Mesendoderm (in vitro differentiated cells): Measurements from ENCODE around the gene SLC25A30.

ENCODE experiments used
- DNase-seq: peaks from one replicate; pipeline ENCODE4 v3.0.0; 2013
- H2AK5ac ChIP-seq: 2 replicates; pipeline ENCODE4 v1.6.1; 2013; ENCODE audit warnings: low read length, inconsistent platforms
- H2BK120ac ChIP-seq: 2 replicates; pipeline ENCODE4 v1.6.1; 2013; ENCODE audit warnings: low read depth, mild to moderate bottlenecking, low read length, moderate library complexity, mixed read lengths
- H2BK15ac ChIP-seq: replicated peaks from 2 replicates; pipeline ENCODE4 v1.6.1; 2013; ENCODE audit warnings: low read depth, mild to moderate bottlenecking, moderate library complexity
- H2BK5ac ChIP-seq: 2 replicates; pipeline ENCODE4 v1.6.1; 2013; ENCODE audit warnings: low read length, inconsistent platforms
- H3K18ac ChIP-seq: 2 replicates; pipeline ENCODE4 v1.6.1; 2013; ENCODE audit warnings: mild to moderate bottlenecking, low read length, mixed read lengths
- H3K23ac ChIP-seq: one replicate; pipeline ENCODE4 v1.6.1; 2013; ENCODE audit warnings: low read length
- H3K27ac ChIP-seq: 2 replicates; pipeline ENCODE4 v1.5.1; 2013; ENCODE audit warnings: low read depth, mild to moderate bottlenecking, inconsistent platforms, low read length, moderate library complexity
- H3K27me3 ChIP-seq: 2 replicates; pipeline ENCODE4 v1.6.1; 2013; ENCODE audit warnings: low read length, control low read depth, mild to moderate bottlenecking, inconsistent platforms; ENCODE audit not compliant: insufficient read depth, poor library complexity
- H3K36me3 ChIP-seq: 2 replicates; pipeline ENCODE4 v1.6.1; 2013; ENCODE audit warnings: low read length, inconsistent platforms; ENCODE audit not compliant: control insufficient read depth, insufficient read depth
- H3K4ac ChIP-seq: one replicate; pipeline ENCODE4 v1.6.1; 2013; ENCODE audit warnings: low read depth, mild to moderate bottlenecking, low read length, moderate library complexity
- H3K4me1 ChIP-seq: 2 replicates; pipeline ENCODE4 v1.6.1; 2013; ENCODE audit warnings: low read depth, low read length, inconsistent platforms; ENCODE audit not compliant: control insufficient read depth
- H3K4me2 ChIP-seq: 2 replicates; pipeline ENCODE4 v1.6.1; 2013; ENCODE audit warnings: low read length
- H3K4me3 ChIP-seq: 2 replicates; pipeline ENCODE4 v1.5.1; 2013; ENCODE audit warnings: mild to moderate bottlenecking, low read length
- H3K56ac ChIP-seq: one replicate; pipeline ENCODE4 v1.6.1; 2013; ENCODE audit warnings: low read length
- H3K79me1 ChIP-seq: 2 replicates; pipeline ENCODE4 v1.6.1; 2013; ENCODE audit warnings: low read length, inconsistent platforms
- H3K79me2 ChIP-seq: 2 replicates; pipeline ENCODE4 v1.6.1; 2013; ENCODE audit warnings: mild to moderate bottlenecking, low read length; ENCODE audit not compliant: control insufficient read depth, insufficient read depth
- H3K9ac ChIP-seq: 2 replicates; pipeline ENCODE4 v1.6.1; 2013; ENCODE audit warnings: low read length, inconsistent platforms
- H4K5ac ChIP-seq: one replicate; pipeline ENCODE4 v1.6.1; 2013; ENCODE audit warnings: low read length
- H4K8ac ChIP-seq: one replicate; pipeline ENCODE4 v1.6.1; 2013; ENCODE audit warnings: low read depth, mild to moderate bottlenecking, control low read depth, low read length, moderate library complexity
- WGBS: extraction: QIAGEN DNeasy Blood & Tissue Kit; methylation state at CpG from one replicate; pipeline ENCODE4 v1.1.7; 2013; ENCODE audit warnings: low lambda C conversion rate, missing lambda C conversion rate; ENCODE audit not compliant: insufficient coverage; ENCODE audit errors: extremely low coverage; 5-methylcytosine and 5-hydroxymethylcytosine counted together

The SLC25A30 gene

GRCh38 chr13:45441633-45442032 lies 23.5 kb upstream of the SLC25A30 start:
- no peak overlapping the region for H3K27ac ChIP-seq

GRCh38 chr13:45439781-45440462 lies 21.7 kb upstream of the SLC25A30 start:
- Histone ChIP-seq H3K9ac (no peak overlapping the region), H3K4me1 (no peaks in the 10 kb centered on the region), H2BK15ac (no peak overlapping the region), H2AK5ac (no peak overlapping the region), H3K79me1 (no peaks in the 10 kb centered on the region), H2BK120ac (no peak overlapping the region), H2BK5ac (no peak overlapping the region), H3K79me2 (no peaks in the 10 kb centered on the region), H4K5ac (no peak overlapping the region), H3K56ac (no peak overlapping the region), H3K4me2 (no peak overlapping the region), H3K4me3 (no peak overlapping the region), H3K27me3 (no peaks in the 10 kb centered on the region), H4K8ac (no peak overlapping the region), H3K23ac (no peak overlapping the region), H3K36me3 (no peaks in the 10 kb centered on the region), H3K4ac (no peak overlapping the region), H3K18ac (no peak overlapping the region), H3K27ac (no peak overlapping the region)
- no peak for DNase-seq
- WGBS: no CpG with 5 or more reads among the region's 3 CpGs

More at GRCh38 chr13:45441633-45442032, 23.5 kb upstream of the SLC25A30 start:
- no peak overlapping the region for H3K4ac ChIP-seq
- no peak overlapping the region for H4K5ac ChIP-seq
- H3K79me2 ChIP-seq: no peaks in the 10 kb centered on the region
- H3K18ac ChIP-seq: no peak overlapping the region
- H2BK15ac ChIP-seq: no peak overlapping the region
- H3K4me1 ChIP-seq: no peaks in the 10 kb centered on the region
- no peak overlapping the region for H3K9ac ChIP-seq
- no CpG with 5 or more reads among the region's 2 CpGs for WGBS
- DNase-seq: no peak
- H3K56ac ChIP-seq: no peak overlapping the region
- no peaks in the 10 kb centered on the region for H3K79me1 ChIP-seq
- no peak overlapping the region for H2BK5ac ChIP-seq
- H4K8ac ChIP-seq: no peak overlapping the region
- no peaks in the 10 kb centered on the region for H3K36me3 ChIP-seq
- no peak overlapping the region for H2AK5ac ChIP-seq
- no peak overlapping the region for H3K23ac ChIP-seq
- no peak overlapping the region for H3K4me2 ChIP-seq
- no peak overlapping the region for H2BK120ac ChIP-seq
- H3K4me3 ChIP-seq: no peak overlapping the region
- H3K27me3 ChIP-seq: no peaks in the 10 kb centered on the region

GRCh38 chr13:45439008-45439407 lies 20.8 kb upstream of the SLC25A30 start:
- no peak overlapping the region for H3K4ac ChIP-seq
- H3K79me1 ChIP-seq: no peaks in the 10 kb centered on the region
- H3K4me2 ChIP-seq: no peak overlapping the region
- H2AK5ac ChIP-seq: no peak overlapping the region
- H2BK5ac ChIP-seq: no peak overlapping the region
- H2BK15ac ChIP-seq: no peak overlapping the region
- DNase-seq: no peak
- no peak overlapping the region for H3K27ac ChIP-seq
- WGBS: no CpG with 5 or more reads among the region's 4 CpGs
- H2BK120ac ChIP-seq: no peak overlapping the region
- no peak overlapping the region for H3K4me3 ChIP-seq
- H3K23ac ChIP-seq: no peak overlapping the region
- no peak overlapping the region for H4K5ac ChIP-seq
- no peak overlapping the region for H3K9ac ChIP-seq
- H4K8ac ChIP-seq: no peak overlapping the region
- H3K79me2 ChIP-seq: no peaks in the 10 kb centered on the region
- H3K56ac ChIP-seq: no peak overlapping the region
- H3K18ac ChIP-seq: no peak overlapping the region
- no peaks in the 10 kb centered on the region for H3K36me3 ChIP-seq
- H3K27me3 ChIP-seq: no peaks in the 10 kb centered on the region
- H3K4me1 ChIP-seq: no peaks in the 10 kb centered on the region

- H3K79me2 ChIP-seq: no peaks in the 10 kb centered on the region
- no peak overlapping the region for H4K5ac ChIP-seq
- no peaks in the 10 kb centered on the region for H3K79me1 ChIP-seq
- H4K8ac ChIP-seq: no peak overlapping the region
- no peak for DNase-seq
- no peak overlapping the region for H3K18ac ChIP-seq
- H3K36me3 ChIP-seq: no peaks in the 10 kb centered on the region
- no peak overlapping the region for H3K23ac ChIP-seq
- H3K4ac ChIP-seq: no peak overlapping the region
- no peak overlapping the region for H3K56ac ChIP-seq
- no peaks in the 10 kb centered on the region for H3K4me1 ChIP-seq
- no peak overlapping the region for H2BK120ac ChIP-seq
- H3K27me3 ChIP-seq: no peaks in the 10 kb centered on the region
- no peak overlapping the region for H2AK5ac ChIP-seq
- WGBS: no CpG with 5 or more reads among the region's 4 CpGs
- no peak overlapping the region for H3K4me3 ChIP-seq
- H2BK5ac ChIP-seq: no peak overlapping the region
- no peak overlapping the region for H3K9ac ChIP-seq
- H3K4me2 ChIP-seq: no peak overlapping the region
- no peak overlapping the region for H3K27ac ChIP-seq
- no peak overlapping the region for H2BK15ac ChIP-seq
These were observed 19.8 kb upstream of the SLC25A30 start for GRCh38 chr13:45437947-45438346.

- H2BK5ac ChIP-seq: no peak overlapping the region
- no peak overlapping the region for H3K9ac ChIP-seq
- no peak overlapping the region for H3K27ac ChIP-seq
- no peak overlapping the region for H4K5ac ChIP-seq
- H2BK15ac ChIP-seq: no peak overlapping the region
- H3K4ac ChIP-seq: no peak overlapping the region
- no peaks in the 10 kb centered on the region for H3K4me1 ChIP-seq
- H2AK5ac ChIP-seq: no peak overlapping the region
- no peaks in the 10 kb centered on the region for H3K36me3 ChIP-seq
- no peak overlapping the region for H3K4me3 ChIP-seq
- H3K79me2 ChIP-seq: no peaks in the 10 kb centered on the region
- no peak overlapping the region for H3K56ac ChIP-seq
- no CpG with 5 or more reads among the region's 4 CpGs for WGBS
- H3K79me1 ChIP-seq: no peaks in the 10 kb centered on the region
- no peak overlapping the region for H3K4me2 ChIP-seq
- no peak overlapping the region for H3K23ac ChIP-seq
- no peak overlapping the region for H3K18ac ChIP-seq
- no peak overlapping the region for H2BK120ac ChIP-seq
- DNase-seq: no peak
- H3K27me3 ChIP-seq: no peaks in the 10 kb centered on the region
- H4K8ac ChIP-seq: no peak overlapping the region
These were observed 18.8 kb upstream of the SLC25A30 start for GRCh38 chr13:45436953-45437352.

GRCh38 chr13:45436332-45436731 lies 18.2 kb upstream of the SLC25A30 start:
- Histone ChIP-seq H3K18ac (no peak overlapping the region), H3K4me3 (no peak overlapping the region), H3K23ac (no peak overlapping the region), H4K8ac (no peak overlapping the region), H2BK120ac (no peak overlapping the region), H3K4ac (no peak overlapping the region), H3K4me2 (no peak overlapping the region), H3K9ac (no peak overlapping the region), H2BK5ac (no peak overlapping the region), H3K4me1 (no peaks in the 10 kb centered on the region), H3K79me1 (no peaks in the 10 kb centered on the region), H4K5ac (no peak overlapping the region), H3K27ac (no peak overlapping the region), H3K36me3 (no peaks in the 10 kb centered on the region), H2BK15ac (no peak overlapping the region), H3K79me2 (no peaks in the 10 kb centered on the region), H3K56ac (no peak overlapping the region), H2AK5ac (no peak overlapping the region), H3K27me3 (no peaks in the 10 kb centered on the region)
- WGBS: no CpG with 5 or more reads among the region's 9 CpGs
- no peak for DNase-seq
